AG08395 (cell line): Measurements from ENCODE around the gene OGFRL1.

ENCODE experiments used
- DNase-seq: peaks from one replicate; pipeline ENCODE4 v3.0.0; 2012; ENCODE audit warnings: mixed read lengths, low spot score

OGFRL1 gene

GRCh38 chr6:71287038-71287437, 1.6 kb upstream of the OGFRL1 start:
- DNase-seq: peak; percentile 57

GRCh38 chr6:71287926-71288227, 734 bp upstream of the OGFRL1 start:
- no peak for DNase-seq

GRCh38 chr6:71289039-71289801, 609 bp downstream of the OGFRL1 start:
- DNase-seq: peak; percentile 14

GRCh38 chr6:71289802-71290175, 1.2 kb downstream of the OGFRL1 start:
- no peak for DNase-seq

- DNase-seq: no peak
Measured at GRCh38 chr6:71290611-71291010, 2.0 kb downstream of the OGFRL1 start.

GRCh38 chr6:71292001-71292400, 3.4 kb downstream of the OGFRL1 start:
- no peak for DNase-seq

GRCh38 chr6:71294121-71294523, 5.5 kb downstream of the OGFRL1 start:
- peak; percentile 89 for DNase-seq

GRCh38 chr6:71298459-71298858, 9.8 kb downstream of the OGFRL1 start:
- no peak for DNase-seq

GRCh38 chr6:71299541-71300470, 11.2 kb downstream of the OGFRL1 start:
- peak; percentile 41 for DNase-seq

- no peak for DNase-seq
Measured at GRCh38 chr6:71300561-71301168, 12.1 kb downstream of the OGFRL1 start.

- DNase-seq: no peak
Measured at GRCh38 chr6:71301546-71301945, 12.9 kb downstream of the OGFRL1 start.

- no peak for DNase-seq
Measured at GRCh38 chr6:71309656-71310055, 21.0 kb downstream of the OGFRL1 start.

- DNase-seq: no peak
Measured at GRCh38 chr6:71310261-71310660, 21.6 kb downstream of the OGFRL1 start.

- no peak for DNase-seq
Measured at GRCh38 chr6:71312089-71312488, 23.5 kb downstream of the OGFRL1 start.

- no peak for DNase-seq
Measured at GRCh38 chr6:71317441-71317840, 28.8 kb downstream of the OGFRL1 start.

GRCh38 chr6:71320041-71320440, 31.4 kb downstream of the OGFRL1 start:
- no peak for DNase-seq

GRCh38 chr6:71321314-71321713, 32.7 kb downstream of the OGFRL1 start:
- DNase-seq: no peak

- DNase-seq: no peak
Measured at GRCh38 chr6:71324194-71324785, 35.7 kb downstream of the OGFRL1 start.

GRCh38 chr6:71326611-71327010, 38.0 kb downstream of the OGFRL1 start:
- DNase-seq: no peak

- DNase-seq: no peak
Measured at GRCh38 chr6:71330501-71330900, 41.9 kb downstream of the OGFRL1 start.

GRCh38 chr6:71332012-71332411, 43.4 kb downstream of the OGFRL1 start:
- DNase-seq: no peak

- DNase-seq: no peak
Measured at GRCh38 chr6:71333050-71333449, 44.4 kb downstream of the OGFRL1 start.

- DNase-seq: peak; percentile 87
Measured at GRCh38 chr6:71333697-71334096, 45.1 kb downstream of the OGFRL1 start.
